H1 (cell line): ENCODE measurements around the gene CITED1. TPM values are rescaled to one million over a fixed set of nuclear protein-coding genes. Genes with fewer than 3 reads are reported as not detected.

ENCODE experiments used
- CTCF ChIA-PET: fragments of 300-600 bp; sonication (Branson Sonifier 250); formaldehyde crosslinking; loops from one replicate; lab custom pipeline; 2021; ENCODE audit not compliant: partially characterized antibody; lab: Charles Lee
- POLR2A ChIA-PET: fragments of 300-600 bp; sonication (Branson Sonifier 250); formaldehyde crosslinking; loops from one replicate; lab custom pipeline; 2021; ENCODE audit warnings: inconsistent platforms; ENCODE audit not compliant: partially characterized antibody; lab: Charles Lee
- DNase-seq, 2 experiments: peaks; one replicate each; pipeline versions ENCODE4 v3.0.0 to v3.0.0-alpha.2; 2010 to 2022; ENCODE audit warnings: low spot score in 2 of 2, low read depth in 1 of 2, mixed read lengths in 1 of 2
- FAIRE-seq: peaks from 2 replicates; lab custom pipeline; 2011; peaks lifted over from hg19 to GRCh38; lab: Jason Lieb, UNC
- H2AFZ ChIP-seq: 2 replicates; pipeline ENCODE4 v1.8.1; 2012; ENCODE audit warnings: low read length, inconsistent platforms
- H2AK5ac ChIP-seq: 2 replicates; pipeline ENCODE4 v1.6.1; 2013; ENCODE audit warnings: low read depth, low read length
- H2BK120ac ChIP-seq: replicated peaks from 2 replicates; pipeline ENCODE3; 2013; ENCODE audit warnings: low read depth, low read length, inconsistent platforms
- H2BK12ac ChIP-seq: 2 replicates; pipeline ENCODE4 v1.6.1; 2013; ENCODE audit warnings: low read depth, low read length
- H2BK15ac ChIP-seq: 2 replicates; pipeline ENCODE4 v1.6.1; 2013; ENCODE audit warnings: low read length
- H2BK20ac ChIP-seq: 2 replicates; pipeline ENCODE4 v1.6.1; 2013; ENCODE audit warnings: low read length
- H2BK5ac ChIP-seq: 2 replicates; pipeline ENCODE4 v1.6.1; 2013; ENCODE audit warnings: low read depth, low read length
- H3K14ac ChIP-seq: 2 replicates; pipeline ENCODE4 v1.6.1; 2013; ENCODE audit warnings: inconsistent platforms; ENCODE audit not compliant: insufficient read length
- H3K18ac ChIP-seq: 2 replicates; pipeline ENCODE4 v1.6.1; 2013; ENCODE audit warnings: low read length; ENCODE audit errors: extremely low read depth
- H3K23ac ChIP-seq: 2 replicates; pipeline ENCODE4 v1.6.1; 2013; ENCODE audit warnings: inconsistent platforms; ENCODE audit not compliant: insufficient read length
- H3K23me2 ChIP-seq: 2 replicates; pipeline ENCODE4 v1.6.1; 2013; ENCODE audit warnings: low read depth, low read length
- H3K27ac ChIP-seq: 2 replicates; pipeline ENCODE4 v1.6.1; 2011; ENCODE audit warnings: low read depth, low read length, inconsistent platforms
- H3K27me3 ChIP-seq, 4 experiments: replicated peaks in 1 of 4; 1 replicate in 1 of 4; 2 replicates in 3 of 4; pipeline versions ENCODE4 v1.6.1 to v1.8.1; 2011 to 2013; ENCODE audit warnings: low read length in 3 of 4, mild to moderate bottlenecking in 3 of 4, inconsistent platforms in 2 of 4, mixed read lengths in 2 of 4, moderate library complexity in 1 of 4; ENCODE audit not compliant: control insufficient read depth in 3 of 4, insufficient read depth in 3 of 4; ENCODE audit errors: extremely low read depth in 1 of 4
- H3K36me3 ChIP-seq, 4 experiments: 2 replicates each; pipeline versions ENCODE4 v1.6.1 to v1.8.1; 2011 to 2013; ENCODE audit warnings: mild to moderate bottlenecking in 4 of 4, low read length in 3 of 4, moderate library complexity in 2 of 4, control low read depth in 1 of 4, inconsistent platforms in 1 of 4; ENCODE audit not compliant: insufficient read depth in 4 of 4, control insufficient read depth in 2 of 4
- H3K4ac ChIP-seq: replicated peaks from 2 replicates; pipeline ENCODE3; 2013; ENCODE audit warnings: low read length, low read depth, mixed read lengths, inconsistent platforms; ENCODE audit not compliant: insufficient read length
- H3K4me1 ChIP-seq, 4 experiments: replicated peaks in 1 of 4; 1 replicate in 1 of 4; 2 replicates in 3 of 4; pipeline versions ENCODE4 v1.6.1 to v1.8.1; 2011 to 2013; ENCODE audit warnings: low read length in 3 of 4, inconsistent platforms in 2 of 4, mixed read lengths in 1 of 4; ENCODE audit not compliant: insufficient read depth in 4 of 4, control insufficient read depth in 3 of 4
- H3K4me2 ChIP-seq, 2 experiments: 2 replicates each; pipeline versions ENCODE4 v1.6.1 to v1.8.1; 2011 to 2013; ENCODE audit warnings: low read depth in 2 of 2, low read length in 2 of 2, control low read depth in 1 of 2, inconsistent platforms in 1 of 2, mild to moderate bottlenecking in 1 of 2; ENCODE audit not compliant: insufficient read depth in 1 of 2
- H3K4me3 ChIP-seq, 4 experiments: fragments of 200-600, 300-600 bp in 1 of 4; sonication (generic), shearing (Covaris generic), sonication (Bioruptor Twin) in 1 of 4; 2 replicates each; pipeline versions ENCODE4 v1.5.1 to v1.8.1; 2011 to 2016; ENCODE audit warnings: low read length in 4 of 4, low read depth in 3 of 4, control low read depth in 2 of 4, inconsistent platforms in 2 of 4, mild to moderate bottlenecking in 2 of 4, mixed read lengths in 1 of 4, moderate library complexity in 1 of 4; ENCODE audit not compliant: insufficient read depth in 2 of 4; ENCODE audit errors: extremely low read depth in 1 of 4
- H3K56ac ChIP-seq: replicated peaks from 2 replicates; pipeline ENCODE3; 2013; ENCODE audit warnings: low read depth, mild to moderate bottlenecking, mixed read lengths, low read length, inconsistent platforms; ENCODE audit not compliant: insufficient read length
- H3K79me1 ChIP-seq: 2 replicates; pipeline ENCODE4 v1.6.1; 2013; ENCODE audit warnings: low read depth, low read length, control low read depth
- H3K79me2 ChIP-seq, 2 experiments: 2 replicates each; pipeline versions ENCODE4 v1.6.1 to v1.8.1; 2012 to 2013; ENCODE audit warnings: low read length in 2 of 2, mild to moderate bottlenecking in 2 of 2, inconsistent platforms in 1 of 2; ENCODE audit not compliant: insufficient read depth in 2 of 2, control insufficient read depth in 1 of 2
- H3K9ac ChIP-seq, 4 experiments: replicated peaks in 1 of 4; 1 replicate in 1 of 4; 2 replicates in 3 of 4; pipeline versions ENCODE4 v1.6.1 to v1.8.1; 2011 to 2013; ENCODE audit warnings: low read depth in 3 of 4, low read length in 3 of 4, control low read depth in 2 of 4, mild to moderate bottlenecking in 2 of 4, moderate library complexity in 2 of 4, inconsistent platforms in 1 of 4; ENCODE audit errors: extremely low read depth in 1 of 4
- H3K9me3 ChIP-seq, 2 experiments: 2 replicates each; pipeline versions ENCODE4 v1.6.1 to v1.8.1; 2012 to 2013; ENCODE audit warnings: mild to moderate bottlenecking in 2 of 2, moderate library complexity in 2 of 2, control low read depth in 1 of 2, inconsistent platforms in 1 of 2, low read depth in 1 of 2, low read length in 1 of 2, mixed read lengths in 1 of 2; ENCODE audit not compliant: insufficient read depth in 2 of 2
- H4K20me1 ChIP-seq, 2 experiments: replicated peaks in 1 of 2; 2 replicates each; pipeline versions ENCODE3 to v1.8.1; 2011 to 2013; ENCODE audit warnings: inconsistent platforms in 2 of 2, low read length in 2 of 2, mild to moderate bottlenecking in 1 of 2; ENCODE audit not compliant: insufficient read depth in 2 of 2, control insufficient read depth in 1 of 2
- H4K5ac ChIP-seq: 2 replicates; pipeline ENCODE4 v1.6.1; 2013; ENCODE audit warnings: low read length, low read depth, mixed read lengths, inconsistent platforms; ENCODE audit not compliant: insufficient read length
- H4K8ac ChIP-seq: 2 replicates; pipeline ENCODE4 v1.8.0; 2013; ENCODE audit warnings: mild to moderate bottlenecking, moderate library complexity, low read length, inconsistent platforms; ENCODE audit not compliant: insufficient read depth; ENCODE audit errors: extremely low read depth
- H4K91ac ChIP-seq: replicated peaks from 2 replicates; pipeline ENCODE3; 2013; ENCODE audit warnings: low read length, mixed read lengths, inconsistent platforms; ENCODE audit not compliant: insufficient read length
- ATF3 ChIP-seq: IDR thresholded peaks from 2 replicates; pipeline ENCODE4 v1.6.1; 2011; ENCODE audit warnings: low read depth, mild to moderate bottlenecking, low read length; ENCODE audit not compliant: insufficient read depth
- BACH1 ChIP-seq: IDR thresholded peaks from 2 replicates; pipeline ENCODE4 v1.6.1; 2012; ENCODE audit warnings: low read length, improper control_type of control experiment
- CEBPB ChIP-seq: IDR thresholded peaks from 2 replicates; pipeline ENCODE4 v1.6.1; 2012; ENCODE audit warnings: low read depth, low read length
- CHD2 ChIP-seq: IDR thresholded peaks from 2 replicates; pipeline ENCODE4 v1.6.1; 2012; ENCODE audit warnings: low read length, improper control_type of control experiment
- GABPA ChIP-seq: IDR thresholded peaks from 2 replicates; pipeline ENCODE4 v1.6.1; 2011; ENCODE audit warnings: mild to moderate bottlenecking, low read length, moderate library complexity, borderline replicate concordance; ENCODE audit not compliant: insufficient read depth
- HDAC2 ChIP-seq, 2 experiments: fragments of 300-600 bp in 1 of 2; sonication (generic) in 1 of 2; IDR thresholded peaks; 2 replicates each; pipeline ENCODE4 v1.6.1; 2011 to 2012; ENCODE audit warnings: low read depth in 2 of 2, low read length in 2 of 2, mild to moderate bottlenecking in 2 of 2, moderate library complexity in 2 of 2, borderline replicate concordance in 1 of 2, inconsistent platforms in 1 of 2
- KDM5A ChIP-seq: fragments of 200-600 bp; IDR thresholded peaks from 2 replicates; pipeline ENCODE4 v1.7.1; 2012; ENCODE audit warnings: mild to moderate bottlenecking, low read length, inconsistent platforms, mixed read lengths
- NANOG ChIP-seq: IDR thresholded peaks from 2 replicates; pipeline ENCODE4 v1.6.1; 2011; ENCODE audit warnings: low read length, low read depth, mild to moderate bottlenecking, inconsistent platforms; ENCODE audit not compliant: insufficient read depth, poor library complexity, severe bottlenecking
- POU5F1 ChIP-seq: IDR thresholded peaks from 2 replicates; pipeline ENCODE4 v1.6.1; 2011; ENCODE audit warnings: low read depth, mild to moderate bottlenecking, low read length, moderate library complexity
- SIN3A ChIP-seq, 2 experiments: IDR thresholded peaks in 1 of 2; conservative IDR thresholded peaks in 1 of 2; 2 replicates each; pipeline ENCODE4 v1.6.1; 2011 to 2012; ENCODE audit warnings: low read length in 2 of 2, improper control_type of control experiment in 1 of 2, low read depth in 1 of 2, mild to moderate bottlenecking in 1 of 2
- SP4 ChIP-seq: IDR thresholded peaks from 2 replicates; pipeline ENCODE4 v1.6.1; 2012; ENCODE audit warnings: low read length, inconsistent platforms
- TAF1 ChIP-seq: IDR thresholded peaks from 2 replicates; pipeline ENCODE4 v1.6.1; 2011; ENCODE audit warnings: mild to moderate bottlenecking, low read depth, low read length
- ZNF274 ChIP-seq: IDR thresholded peaks from 2 replicates; pipeline ENCODE4 v1.7.0; 2012; ENCODE audit warnings: low read length, borderline replicate concordance; ENCODE audit errors: extremely low read depth
- WGBS, 2 experiments: shearing (Covaris generic) in 1 of 2; methylation state at CpG; one replicate each; pipeline versions ENCODE4 v1.1.6 to v1.1.7; 2013 to 2015; ENCODE audit warnings: low lambda C conversion rate in 2 of 2, mixed read lengths in 2 of 2, inconsistent platforms in 1 of 2, low coverage in 1 of 2, missing lambda C conversion rate in 1 of 2; ENCODE audit not compliant: insufficient replicate concordance in 2 of 2, insufficient coverage in 1 of 2, insufficient read length in 1 of 2; ENCODE audit errors: extremely low coverage in 1 of 2, missing lambda C conversion rate in 1 of 2; 5-methylcytosine and 5-hydroxymethylcytosine counted together
- polyA plus RNA-seq, 7 experiments: library from polyadenylated mRNA; depleted of rRNA in 3 of 7; stranded (reverse) in 5 of 7; unstranded in 2 of 7; fragments of >200 nt in 5 of 7; fragments of 200-250 nt in 2 of 7; gene quantifications; 1 replicate in 5 of 7; 2 replicates in 1 of 7; 4 replicates in 1 of 7; pipeline versions ENCODE4 v1.2.1 to v1.2.3, GENCODE V29; 2011 to 2013; ENCODE audit warnings: missing spikeins in 2 of 7, mixed read lengths in 2 of 7
- total RNA-seq: library from RNA; stranded (reverse); fragmentation: NEBNext Ultra II Directional; extraction: Animal tissue kit (Norgen Biotek cat#: 25700); gene quantifications from 2 replicates; pipeline ENCODE4 v1.2.1, GENCODE V29; 2021

The CITED1 gene
- total and polyA plus RNA-seq, 2 of the 8 experiments (the other 6 are each of a cell fraction or from before 2014, with no cell fraction given), result 1.2 to 2.4 TPM

DNA sequence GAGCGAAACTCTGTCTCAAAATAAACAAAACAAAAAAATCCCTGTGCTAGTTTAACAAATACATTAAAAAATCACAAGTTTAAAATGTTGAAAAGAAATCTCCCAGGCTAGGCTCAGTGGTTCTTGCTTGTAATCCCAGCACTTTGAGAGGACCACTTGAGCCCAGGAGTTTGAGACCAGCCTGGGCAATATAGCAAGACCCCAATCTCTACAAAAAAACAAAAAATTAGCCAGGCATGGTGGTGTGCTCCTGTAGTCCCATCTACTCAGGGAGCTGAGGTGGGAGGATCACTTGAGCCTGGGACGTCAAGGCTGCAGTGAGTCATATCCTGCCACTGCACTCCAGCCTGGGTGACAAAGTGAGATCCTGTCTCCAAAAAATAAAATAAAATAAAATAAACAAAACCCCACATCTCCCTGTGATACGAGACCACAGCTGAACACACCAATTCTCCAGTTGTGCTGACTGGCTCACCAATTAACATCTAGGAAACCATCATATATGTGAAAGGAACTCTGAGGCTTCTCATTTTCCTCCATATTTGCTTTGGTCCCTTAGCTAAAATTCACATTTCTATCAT is 36.0 kb downstream of the CITED1 start:
- Histone ChIP-seq H4K8ac (no peak overlapping the region), H3K23ac (no peak overlapping the region), H2AK5ac (no peak overlapping the region), H2BK15ac (no peak overlapping the region), H3K4me3 (no peak overlapping the region), H3K4me2 (no peak overlapping the region), H4K91ac (no peak overlapping the region), H3K9ac (no peak overlapping the region), H3K4ac (no peak overlapping the region), H2BK12ac (no peak overlapping the region), H3K79me2 (peaks cover 0 to 6% of the 10 kb centered on the region in 2 experiments; a peak in 2 of 4 replicates), H3K14ac (no peak overlapping the region), H3K27me3 (no peaks in the 10 kb centered on the region), H3K79me1 (no peaks in the 10 kb centered on the region), H4K20me1 (peaks cover 0 to 17% of the 10 kb centered on the region in 2 experiments), H3K56ac (no peak overlapping the region), H3K4me1 (no peaks in the 10 kb centered on the region), H4K5ac (no peak overlapping the region), H3K23me2 (no peaks in the 10 kb centered on the region), H3K27ac (no peak overlapping the region), H2BK20ac (no peak overlapping the region), H2BK5ac (no peak overlapping the region), H2BK120ac (no peak overlapping the region), H3K36me3 (peaks cover 32 to 72% (median 57%) of the 10 kb centered on the region in 4 experiments), H3K18ac (no peak overlapping the region), H3K9me3 (no peaks in the 10 kb centered on the region), H2AFZ (no peak overlapping the region)
- ChIA-PET CTCF (interaction anchor here (0.6 to 1.3 kb wide), 2 partner anchors 22 to 430 kb away, joined by 3 to 4 read pairs; no protein-coding TSS in a partner anchor), POLR2A (interaction anchor here (1.2 to 3.1 kb wide), 8 partner anchors 9 to 77 kb away, joined by 3 to 12 read pairs (median 6); partner anchors contain the start of gene ERCC6L)
- FAIRE-seq, result no peak
- 85% methylated on average over 3 of the region's 3 CpGs; no CpG with 5 or more reads in 1 of the 2 experiments for WGBS, 2 experiments
- DNase-seq, result no peak
- TF ChIP-seq KDM5A (no peak), NANOG (no peak), ZNF274 (no peak), TAF1 (no peak), CEBPB (no peak), HDAC2 (IDR thresholded peaks at IDR 0.05; ENCODE audit: borderline replicate concordance in 1 of 2, low read depth in 2 of 2, low read length in 2 of 2) (no peak), SP4 (no peak), POU5F1 (no peak), CHD2 (no peak), ATF3 (no peak), SIN3A (conservative IDR thresholded peaks at IDR 0.05 in 1 of 2, IDR thresholded peaks at IDR 0.05 in 1 of 2; ENCODE audit: low read depth in 1 of 2, low read length in 2 of 2) (no peak), GABPA (no peak), BACH1 (no peak)
